PC-9 (cell line): ENCODE data around the gene BCL11B.

Experiments
- EZH2 ChIP-seq: fragments of 200-600 bp; sonication (generic); IDR thresholded peaks from 2 replicates; pipeline ENCODE4 v1.8.0; 2017; ENCODE audit warnings: antibody characterized with exemption, low read depth
- TF ChIP-seq, protein P1 (sequence below): fragments of 200-600 bp; sonication (generic); conservative IDR thresholded peaks from 2 replicates; pipeline ENCODE4 v1.6.1; 2017; ENCODE audit warnings: mixed run types, antibody characterized with exemption, mild to moderate bottlenecking, moderate library complexity

DNA sequence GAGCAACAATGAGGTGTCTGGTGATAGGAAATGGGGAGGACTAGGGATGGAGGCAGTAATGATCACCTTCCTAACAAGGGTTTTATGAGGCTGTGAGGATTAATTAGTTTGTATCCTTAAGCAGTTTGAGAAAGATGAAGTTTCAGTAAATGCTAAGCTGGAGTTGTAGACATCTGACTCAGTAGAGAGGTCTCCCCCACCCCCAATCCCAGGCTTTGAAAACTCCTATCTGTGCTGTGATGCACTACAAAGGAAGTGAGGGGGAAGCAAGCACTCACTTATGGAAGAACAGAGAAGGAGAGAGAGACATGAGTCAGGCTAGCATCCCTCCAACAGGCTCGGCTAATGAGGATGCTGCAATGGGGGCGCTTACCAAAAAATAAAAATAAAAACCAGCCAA, 5.5 kb upstream of the BCL11B start:
- TF ChIP-seq, protein P1, sequence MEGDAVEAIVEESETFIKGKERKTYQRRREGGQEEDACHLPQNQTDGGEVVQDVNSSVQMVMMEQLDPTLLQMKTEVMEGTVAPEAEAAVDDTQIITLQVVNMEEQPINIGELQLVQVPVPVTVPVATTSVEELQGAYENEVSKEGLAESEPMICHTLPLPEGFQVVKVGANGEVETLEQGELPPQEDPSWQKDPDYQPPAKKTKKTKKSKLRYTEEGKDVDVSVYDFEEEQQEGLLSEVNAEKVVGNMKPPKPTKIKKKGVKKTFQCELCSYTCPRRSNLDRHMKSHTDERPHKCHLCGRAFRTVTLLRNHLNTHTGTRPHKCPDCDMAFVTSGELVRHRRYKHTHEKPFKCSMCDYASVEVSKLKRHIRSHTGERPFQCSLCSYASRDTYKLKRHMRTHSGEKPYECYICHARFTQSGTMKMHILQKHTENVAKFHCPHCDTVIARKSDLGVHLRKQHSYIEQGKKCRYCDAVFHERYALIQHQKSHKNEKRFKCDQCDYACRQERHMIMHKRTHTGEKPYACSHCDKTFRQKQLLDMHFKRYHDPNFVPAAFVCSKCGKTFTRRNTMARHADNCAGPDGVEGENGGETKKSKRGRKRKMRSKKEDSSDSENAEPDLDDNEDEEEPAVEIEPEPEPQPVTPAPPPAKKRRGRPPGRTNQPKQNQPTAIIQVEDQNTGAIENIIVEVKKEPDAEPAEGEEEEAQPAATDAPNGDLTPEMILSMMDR: no peak
- TF ChIP-seq EZH2: no peak
